GM21526 (cell line): ENCODE results near the gene RNF4.
"Not testable (repeated sequence)": the region's sequence is repeated elsewhere in the genome, so short reads cannot be mapped to it uniquely, and the experiment has no call there.

Experiments
- ATAC-seq: cut with Tn5 transposase; IDR thresholded peaks from one replicate; pipeline ENCODE4 v1.9.1; 2021; ENCODE audit warnings: moderate library complexity; ENCODE audit not compliant: unreplicated experiment, low FRiP score

Gene RNF4

GRCh38 chr4:2515830-2516550, 47.1 kb downstream of the RNF4 start:
- ATAC-seq = no peak

GRCh38 chr4:2516635-2517034, 47.7 kb downstream of the RNF4 start:
- ATAC-seq = no peak

GRCh38 chr4:2526559-2526958, 57.7 kb downstream of the RNF4 start:
- ATAC-seq = no peak

- ATAC-seq = no peak
Observed at GRCh38 chr4:2534904-2535375, 66.0 kb downstream of the RNF4 start.

GRCh38 chr4:2535376-2536192, 66.7 kb downstream of the RNF4 start:
- peak; percentile 21 for ATAC-seq

GRCh38 chr4:2536193-2537010, 67.5 kb downstream of the RNF4 start, which contains the start of gene FAM193A:
Gene FAM193A (plus strand): TSS chr4:2536647. CDS start chr4:2536916, 269 bp downstream.
- peak; percentile 86 for ATAC-seq

GRCh38 chr4:2537011-2537830, 68.3 kb downstream of the RNF4 start:
- ATAC-seq = peak; percentile 23

GRCh38 chr4:2543580-2544191, 74.8 kb downstream of the RNF4 start:
- not testable (repeated sequence) for ATAC-seq

GRCh38 chr4:2545321-2546013, 76.6 kb downstream of the RNF4 start:
- ATAC-seq = no peak

- ATAC-seq = no peak
Observed at GRCh38 chr4:2546286-2546823, 77.4 kb downstream of the RNF4 start.

GRCh38 chr4:2546961-2547691, 78.2 kb downstream of the RNF4 start:
- ATAC-seq = not testable (repeated sequence)

- ATAC-seq = no peak
Observed at GRCh38 chr4:2551118-2551517, 82.2 kb downstream of the RNF4 start.

GRCh38 chr4:2552806-2553205, 83.9 kb downstream of the RNF4 start:
- ATAC-seq = no peak

GRCh38 chr4:2558301-2558700, 89.4 kb downstream of the RNF4 start:
- ATAC-seq = no peak

GRCh38 chr4:2560167-2560566, 91.3 kb downstream of the RNF4 start:
- no peak for ATAC-seq
